GF-D8 (cell line): Measurements from ENCODE around the gene LVRN.

Source experiments
- DNase-seq: peaks from one replicate; lab custom pipeline; 2025; lab: John Stamatoyannopoulos, UW

The LVRN gene

DNA sequence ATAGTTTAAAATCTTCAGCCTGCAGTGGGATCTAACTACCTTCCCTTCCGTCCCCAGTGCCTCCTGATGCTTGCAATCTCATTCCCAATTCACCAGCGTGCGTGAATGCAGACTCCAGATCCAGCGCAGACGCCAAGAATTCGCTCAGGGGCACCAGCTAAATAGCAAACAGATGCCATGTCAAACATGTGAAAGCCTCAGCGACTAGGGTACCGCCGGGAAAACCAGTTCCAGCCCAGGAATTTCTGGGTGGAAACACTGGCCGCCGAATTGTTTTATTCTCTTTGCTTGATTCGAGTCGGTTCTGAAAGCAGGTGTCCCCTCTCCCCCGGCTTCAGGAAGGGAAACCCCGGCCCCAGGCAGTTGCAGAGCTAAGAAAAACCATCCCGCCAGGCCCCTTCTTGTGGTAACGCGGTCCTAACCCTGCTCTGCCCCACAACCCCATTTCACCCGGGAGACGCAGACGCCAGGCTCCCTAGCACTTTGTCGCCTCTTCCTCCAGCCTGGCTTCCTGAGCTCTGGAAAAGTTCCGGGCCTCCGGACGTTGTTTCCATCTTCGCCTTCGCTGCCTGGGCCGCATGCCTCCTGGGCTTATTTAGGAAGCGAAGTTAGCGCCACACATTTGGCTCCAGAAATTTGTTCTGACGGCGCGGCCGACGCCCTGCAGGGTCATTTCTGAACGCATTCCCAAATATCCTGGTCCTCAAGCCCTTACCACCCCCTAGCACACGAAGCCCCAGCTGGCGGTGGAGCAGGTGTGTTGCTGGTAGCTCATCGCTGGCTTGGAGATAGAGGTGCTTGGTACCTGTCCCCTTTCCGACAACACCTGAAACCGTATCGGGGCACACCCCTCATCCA is 665 bp upstream of the LVRN start:
- no peak for DNase-seq

DNA sequence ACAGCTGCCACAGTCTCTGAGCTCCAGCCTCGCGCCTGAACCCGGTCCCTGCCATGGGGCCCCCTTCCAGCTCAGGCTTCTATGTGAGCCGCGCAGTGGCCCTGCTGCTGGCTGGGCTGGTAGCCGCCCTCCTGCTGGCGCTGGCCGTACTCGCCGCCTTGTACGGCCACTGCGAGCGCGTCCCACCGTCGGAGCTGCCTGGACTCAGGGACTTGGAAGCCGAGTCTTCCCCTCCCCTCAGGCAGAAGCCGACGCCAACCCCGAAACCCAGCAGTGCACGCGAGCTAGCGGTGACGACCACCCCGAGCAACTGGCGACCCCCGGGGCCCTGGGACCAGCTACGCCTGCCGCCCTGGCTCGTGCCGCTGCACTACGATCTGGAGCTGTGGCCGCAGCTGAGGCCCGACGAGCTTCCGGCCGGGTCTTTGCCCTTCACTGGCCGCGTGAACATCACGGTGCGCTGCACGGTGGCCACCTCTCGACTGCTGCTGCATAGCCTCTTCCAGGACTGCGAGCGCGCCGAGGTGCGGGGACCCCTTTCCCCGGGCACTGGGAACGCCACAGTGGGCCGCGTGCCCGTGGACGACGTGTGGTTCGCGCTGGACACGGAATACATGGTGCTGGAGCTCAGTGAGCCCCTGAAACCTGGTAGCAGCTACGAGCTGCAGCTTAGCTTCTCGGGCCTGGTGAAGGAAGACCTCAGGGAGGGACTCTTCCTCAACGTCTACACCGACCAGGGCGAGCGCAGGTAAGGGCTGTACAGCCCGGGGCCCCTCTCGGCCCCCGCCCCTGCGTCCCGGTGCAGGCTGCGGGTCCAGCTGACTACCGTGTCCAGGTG is 509 bp downstream of the LVRN start:
- no peak for DNase-seq

DNA sequence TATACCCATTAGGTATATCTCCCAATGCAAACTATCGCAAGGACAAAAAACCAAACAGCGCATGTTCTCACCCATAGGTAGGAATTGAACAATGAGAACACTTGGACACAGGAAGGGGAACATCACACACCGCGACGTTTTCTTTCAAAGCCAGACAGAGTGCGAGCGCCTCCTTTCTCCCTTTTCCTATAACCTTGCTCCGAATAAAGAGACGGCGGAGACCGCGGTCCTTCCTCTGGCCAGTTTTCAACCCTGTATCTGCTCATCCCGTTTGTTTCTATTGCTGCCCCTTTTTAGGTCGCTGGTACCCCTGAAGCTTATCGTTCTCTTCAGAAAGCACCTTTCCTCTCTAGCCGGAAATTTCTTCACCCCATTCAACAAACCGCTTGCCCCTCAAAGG is 1.3 kb downstream of the LVRN start:
- DNase-seq = no peak

DNA sequence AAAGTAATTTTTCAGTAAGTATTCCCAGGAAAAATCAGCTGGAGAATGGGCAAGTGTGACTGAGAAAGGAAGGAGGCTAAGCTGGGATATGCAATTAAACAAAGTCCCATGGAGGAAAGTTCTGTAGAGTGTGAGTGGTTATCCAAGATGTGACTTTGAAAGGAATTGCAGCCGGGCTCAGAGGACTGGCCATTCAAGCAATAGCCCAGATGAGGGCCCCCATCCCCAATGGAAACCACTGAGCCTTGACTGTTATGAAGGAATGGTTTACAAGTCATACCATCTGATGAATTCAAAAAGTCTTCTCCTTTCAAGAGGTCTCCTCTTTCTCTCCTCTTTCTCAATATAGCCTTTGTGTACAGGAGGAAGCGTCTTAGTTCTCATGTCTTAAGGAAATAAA is 6.5 kb downstream of the LVRN start:
- no peak for DNase-seq

DNA sequence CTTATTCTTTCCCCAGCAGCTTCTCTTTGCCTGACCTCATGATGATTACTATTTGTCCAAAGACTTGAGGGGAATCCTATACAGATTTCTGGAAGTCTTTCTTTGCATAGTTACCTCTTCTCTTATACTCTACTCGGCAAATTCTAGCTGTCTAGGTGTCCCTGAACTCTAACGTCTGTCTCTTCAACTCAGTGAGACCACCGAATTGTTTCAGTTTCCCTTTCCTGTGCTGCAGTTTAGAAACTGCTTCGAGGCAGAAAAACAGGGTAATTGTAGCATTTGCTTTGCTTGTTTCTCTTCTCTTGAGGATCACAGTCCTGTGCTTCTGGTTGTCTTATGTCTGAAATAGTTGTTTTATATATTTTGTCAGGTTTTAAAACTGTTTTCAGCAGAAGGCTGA is 14.8 kb downstream of the LVRN start:
- no peak for DNase-seq

DNA sequence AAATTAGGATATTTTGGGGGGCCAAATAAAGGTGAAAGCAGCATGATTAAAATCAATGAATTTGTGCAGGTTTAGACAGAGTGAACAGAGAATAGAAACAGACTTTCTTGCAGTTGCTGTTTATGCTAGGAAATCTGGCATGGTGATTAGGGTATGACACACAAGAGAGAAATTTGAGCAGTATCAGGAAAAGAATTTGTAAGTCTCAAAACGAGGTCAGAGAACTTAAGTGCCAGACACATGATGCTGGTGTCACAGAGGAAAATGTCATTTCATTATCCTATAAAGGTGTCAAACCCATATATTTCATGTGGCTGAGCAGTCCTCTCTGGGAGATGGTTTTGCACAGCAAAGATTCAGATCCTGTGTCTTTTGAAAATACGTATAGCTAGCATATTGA is 15.7 kb downstream of the LVRN start:
- DNase-seq = no peak

DNA sequence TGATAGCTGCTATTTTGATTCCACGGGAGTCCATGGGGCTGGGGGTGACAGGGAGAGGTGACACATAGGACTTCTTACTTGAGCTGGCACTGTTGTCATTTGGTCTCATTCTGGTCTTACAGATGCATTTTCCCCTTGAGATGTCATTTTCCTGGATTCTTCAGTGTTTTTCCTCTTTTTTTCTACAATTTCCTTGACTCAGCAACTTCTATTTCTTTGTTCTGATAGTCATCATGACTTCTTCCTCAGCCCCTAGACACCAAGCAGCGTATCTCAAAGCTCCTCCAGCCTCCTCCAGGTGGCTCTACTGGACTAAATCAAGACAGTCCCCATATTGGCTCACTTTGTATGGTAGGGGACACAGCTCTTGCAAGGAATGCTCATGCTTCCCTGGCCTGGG is 16.5 kb downstream of the LVRN start:
- DNase-seq = no peak

DNA sequence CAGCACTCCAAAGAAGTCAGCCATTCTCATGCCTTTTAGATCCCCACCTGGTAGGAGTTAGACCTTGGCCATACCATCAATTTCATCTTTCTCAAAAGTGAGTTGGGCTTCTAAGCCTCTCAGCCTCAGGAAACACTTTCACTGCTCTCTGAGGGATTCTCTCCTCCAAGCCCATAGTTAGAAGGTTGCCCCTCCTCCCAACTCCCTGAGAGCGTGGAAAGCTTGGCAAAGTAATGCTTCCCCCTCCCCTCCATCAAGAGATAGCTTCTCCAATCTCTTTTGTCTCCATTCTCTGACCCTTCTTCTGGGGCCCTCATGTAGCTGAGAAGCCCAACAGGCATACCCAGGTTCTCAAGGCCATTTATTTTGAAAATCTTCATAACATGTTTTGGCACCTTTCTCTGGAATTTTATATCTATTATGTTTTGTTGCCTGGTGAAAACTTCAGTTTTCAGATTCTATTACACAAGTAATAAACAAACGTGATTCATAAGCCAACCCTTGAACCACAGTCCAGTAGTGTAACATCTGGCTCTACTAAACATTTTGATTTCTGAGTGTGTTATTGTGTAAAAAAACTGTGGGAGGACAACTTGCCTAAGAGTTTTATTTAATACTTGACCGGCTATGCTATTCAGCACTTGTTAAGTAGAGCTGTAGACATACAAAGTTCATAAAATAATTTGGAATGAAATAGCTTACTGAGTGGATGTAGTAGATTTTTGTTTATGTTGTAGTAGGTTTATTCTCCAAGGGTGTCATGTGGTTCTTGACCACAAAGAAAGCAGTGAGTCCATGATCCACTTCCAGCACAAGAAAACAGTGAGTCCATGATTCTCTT is 17.1 kb downstream of the LVRN start:
- no peak for DNase-seq

DNA sequence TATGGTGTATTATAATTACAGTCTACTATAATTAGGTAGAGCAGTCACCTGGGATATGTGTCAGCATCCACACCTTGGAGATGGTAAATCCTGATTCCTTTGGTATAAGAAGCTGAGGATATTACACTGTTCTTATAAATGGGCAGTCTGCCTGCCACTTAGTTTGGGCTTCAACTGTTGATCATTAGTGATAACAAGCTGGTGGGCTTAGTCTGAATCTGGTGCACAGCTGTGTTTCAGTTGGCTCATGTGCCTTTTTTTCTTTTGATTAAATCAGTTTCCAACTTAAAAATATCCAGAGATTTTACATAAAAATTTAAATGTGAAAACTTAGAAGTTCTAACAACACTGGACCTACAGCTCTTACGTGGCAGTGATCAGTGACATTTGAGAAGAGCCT is 21.2 kb downstream of the LVRN start:
- no peak for DNase-seq

DNA sequence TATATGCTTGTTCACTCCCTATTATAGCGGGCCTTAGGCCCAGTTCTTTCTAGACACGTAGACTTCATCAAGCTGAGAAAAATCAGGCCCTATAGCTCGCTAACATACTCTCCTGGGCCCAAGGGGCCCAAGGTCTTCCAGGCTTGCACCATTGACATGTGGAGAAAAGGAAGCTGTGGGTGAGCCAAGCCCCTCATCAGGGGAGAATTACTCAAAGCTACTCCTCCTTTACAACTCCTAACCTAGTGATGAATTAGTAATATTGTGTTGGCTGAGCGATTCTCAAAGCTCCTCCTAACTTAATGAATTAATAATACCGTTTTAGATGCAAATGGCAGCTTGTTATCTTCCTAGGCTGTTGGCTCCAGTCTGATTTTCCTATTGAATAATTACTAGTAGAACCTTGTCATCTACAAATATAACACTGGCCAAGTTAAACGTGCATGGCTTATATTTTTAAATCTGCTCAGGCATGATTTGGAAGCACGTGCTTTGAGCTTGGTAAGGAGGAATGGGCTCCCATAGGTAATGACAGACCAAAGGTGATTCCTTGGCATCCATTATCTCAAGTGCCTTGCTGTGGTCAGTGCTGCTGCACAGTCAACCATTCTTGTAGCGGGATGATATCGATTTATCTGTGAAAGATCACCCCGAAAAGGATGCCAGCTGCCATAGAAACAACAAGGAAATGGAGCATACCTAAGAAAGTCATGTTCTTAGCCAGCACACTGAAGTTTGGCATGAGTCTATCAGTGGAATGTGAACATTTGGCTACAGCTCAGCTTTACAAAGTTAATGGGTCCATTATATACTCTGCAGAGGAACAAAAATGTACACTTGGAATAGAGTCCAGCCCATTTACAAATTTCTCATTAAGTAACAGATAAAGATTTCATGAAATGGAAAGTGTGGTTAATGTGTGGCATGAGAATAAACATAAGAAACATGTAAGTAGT is 23.8 kb downstream of the LVRN start:
- DNase-seq = no peak

DNA sequence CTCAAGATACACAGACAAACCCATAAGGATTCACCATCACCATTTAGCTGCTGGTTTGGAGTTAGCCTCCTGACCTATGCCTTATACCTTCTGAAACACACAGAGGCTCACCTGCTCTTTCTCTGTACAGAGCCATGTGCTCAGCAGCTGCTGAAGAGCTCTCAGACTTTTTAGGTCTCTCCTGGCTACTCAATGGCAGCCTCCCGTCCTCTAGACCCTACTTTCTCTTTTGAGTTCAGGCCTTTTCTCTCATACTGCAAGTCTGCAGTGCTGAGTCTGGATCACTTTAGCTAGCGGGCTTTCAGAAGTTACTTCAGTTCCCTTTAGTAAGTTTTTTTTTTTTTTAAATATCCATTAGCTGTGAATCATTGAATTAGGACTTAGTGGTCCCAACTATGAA is 25.7 kb downstream of the LVRN start:
- no peak for DNase-seq

DNA sequence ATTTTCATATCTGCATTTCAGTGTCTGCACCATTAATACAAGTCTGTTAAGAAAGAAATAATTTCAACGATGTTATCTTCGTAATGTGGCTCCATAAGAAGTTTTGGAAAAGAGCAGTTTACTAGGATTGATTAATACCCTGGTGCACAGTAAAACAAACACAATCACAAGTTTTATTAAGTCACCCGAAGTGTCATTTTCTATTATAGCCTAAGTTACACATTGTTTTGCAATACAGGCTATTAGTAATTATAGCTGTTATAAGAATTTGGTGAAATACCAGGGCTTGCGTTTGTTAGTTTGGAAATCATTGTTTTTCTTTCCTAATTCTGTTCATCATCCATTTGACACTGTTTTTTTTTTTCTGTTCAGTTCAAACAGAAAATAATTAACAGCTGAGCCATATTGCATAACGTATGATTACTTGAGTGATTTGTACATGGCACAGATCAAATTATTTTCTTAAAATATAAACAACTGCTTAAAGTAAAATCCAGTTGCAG is 30.6 kb downstream of the LVRN start:
- no peak for DNase-seq

DNA sequence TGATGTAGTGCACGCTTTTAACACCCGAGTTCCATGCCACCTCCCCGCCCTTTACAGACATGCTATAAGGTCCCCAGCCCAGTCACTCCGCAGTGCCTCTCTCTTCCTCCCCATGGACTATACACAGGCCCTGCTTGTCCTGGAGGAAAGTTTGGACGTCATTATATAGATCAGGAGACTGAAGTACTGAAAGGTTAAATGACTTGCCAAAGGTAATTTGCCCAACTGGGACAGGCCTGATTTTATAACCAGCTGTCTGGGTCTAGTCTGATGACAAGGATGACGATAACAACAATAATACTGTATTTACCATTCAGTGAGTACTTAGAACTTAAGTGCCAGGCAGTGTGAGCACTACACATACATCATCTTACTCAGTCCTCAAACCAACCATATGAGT is 33.1 kb downstream of the LVRN start:
- DNase-seq = no peak

DNA sequence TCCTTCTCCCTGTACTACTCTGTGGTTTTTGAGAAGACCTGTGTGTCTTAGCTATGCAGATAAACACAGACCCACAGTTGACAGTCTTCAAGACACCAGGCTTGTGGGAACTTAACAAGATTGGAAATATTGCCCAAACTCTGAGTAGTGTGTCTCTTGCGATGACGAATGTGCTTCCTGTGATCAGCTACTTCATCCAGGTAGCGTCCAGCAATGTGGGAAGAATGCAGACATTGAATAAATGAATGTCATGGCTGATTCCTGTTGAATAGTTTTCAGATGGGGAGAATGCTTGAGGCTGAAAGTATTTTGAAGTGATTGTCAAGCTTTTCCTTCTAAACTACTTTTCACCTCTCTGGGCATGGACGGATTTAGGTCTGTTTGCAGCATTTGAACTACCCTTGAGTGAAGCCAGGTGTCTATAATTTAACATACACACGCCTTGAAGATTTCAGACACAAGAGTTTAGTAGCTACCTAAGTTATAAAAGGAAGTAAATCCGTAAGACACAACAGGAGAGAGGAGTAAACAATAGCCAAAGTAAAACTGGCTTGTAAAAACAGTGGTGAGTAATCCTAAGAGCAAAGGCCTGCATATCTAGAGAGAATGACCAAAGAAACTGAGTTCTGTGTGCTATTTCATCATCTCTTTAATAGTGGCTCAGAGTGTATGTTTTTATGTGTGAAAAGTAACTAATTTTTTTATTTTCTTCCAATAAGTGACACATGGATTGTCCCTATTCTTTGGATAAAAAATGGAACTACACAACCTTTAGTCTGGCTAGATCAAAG is 40.0 kb downstream of the LVRN start:
- no peak for DNase-seq

DNA sequence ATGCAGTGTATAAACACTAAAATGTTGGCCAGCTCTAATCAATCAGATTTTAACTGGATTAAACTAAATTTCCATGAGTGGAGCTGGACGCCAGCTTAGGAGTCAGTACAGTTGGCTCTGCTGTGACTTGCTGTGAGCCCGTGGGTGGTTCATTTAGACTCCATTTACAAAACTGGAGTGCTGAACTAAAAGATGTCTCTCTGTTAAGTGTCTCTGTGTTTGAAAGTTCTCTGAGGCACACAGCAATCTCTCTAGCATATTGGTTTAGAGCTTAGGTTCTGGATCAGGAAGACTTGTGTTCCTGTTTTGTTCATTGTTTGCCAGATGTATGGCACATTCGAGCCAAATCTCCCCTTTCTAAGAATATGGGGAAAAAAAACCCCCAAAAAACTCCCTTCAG is 42.0 kb downstream of the LVRN start:
- no peak for DNase-seq

DNA sequence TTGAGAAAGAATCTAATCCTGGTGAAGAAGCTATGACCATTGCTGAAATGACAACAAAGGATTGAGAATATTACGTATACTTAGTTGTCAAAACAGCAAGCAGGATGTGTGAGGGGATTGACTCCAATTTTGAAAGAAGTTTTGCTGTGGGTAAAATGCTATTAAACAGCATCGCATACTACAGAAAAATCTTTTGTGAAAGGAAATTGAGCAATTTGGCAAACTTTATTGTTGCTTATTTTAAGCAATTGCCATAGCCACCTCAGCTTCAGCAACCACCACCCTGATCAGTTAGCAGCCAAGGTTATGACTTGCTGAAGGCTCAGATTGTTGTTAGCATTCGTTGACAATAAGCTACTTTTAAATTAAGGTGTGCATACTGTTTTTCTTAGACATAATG is 47.5 kb downstream of the LVRN start:
- DNase-seq = no peak

DNA sequence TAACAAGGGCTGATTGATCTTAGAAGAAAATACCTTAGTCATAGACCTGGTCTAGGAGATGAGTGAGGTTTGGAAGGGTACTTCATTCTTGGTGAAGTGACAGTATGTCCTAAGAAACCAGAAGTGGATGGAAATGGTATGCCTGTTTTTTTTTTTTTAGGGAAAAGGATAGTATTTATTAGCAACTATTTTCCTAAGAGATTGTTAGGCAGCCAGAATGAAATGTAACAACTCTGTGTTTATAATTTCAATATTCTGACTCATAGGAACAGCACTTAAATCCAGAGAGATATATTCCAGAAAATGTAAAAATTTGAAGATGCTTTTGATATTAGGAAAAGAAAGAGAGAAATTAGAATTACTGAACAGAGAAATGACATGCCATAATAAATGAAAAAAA is 48.8 kb downstream of the LVRN start:
- DNase-seq = no peak

DNA sequence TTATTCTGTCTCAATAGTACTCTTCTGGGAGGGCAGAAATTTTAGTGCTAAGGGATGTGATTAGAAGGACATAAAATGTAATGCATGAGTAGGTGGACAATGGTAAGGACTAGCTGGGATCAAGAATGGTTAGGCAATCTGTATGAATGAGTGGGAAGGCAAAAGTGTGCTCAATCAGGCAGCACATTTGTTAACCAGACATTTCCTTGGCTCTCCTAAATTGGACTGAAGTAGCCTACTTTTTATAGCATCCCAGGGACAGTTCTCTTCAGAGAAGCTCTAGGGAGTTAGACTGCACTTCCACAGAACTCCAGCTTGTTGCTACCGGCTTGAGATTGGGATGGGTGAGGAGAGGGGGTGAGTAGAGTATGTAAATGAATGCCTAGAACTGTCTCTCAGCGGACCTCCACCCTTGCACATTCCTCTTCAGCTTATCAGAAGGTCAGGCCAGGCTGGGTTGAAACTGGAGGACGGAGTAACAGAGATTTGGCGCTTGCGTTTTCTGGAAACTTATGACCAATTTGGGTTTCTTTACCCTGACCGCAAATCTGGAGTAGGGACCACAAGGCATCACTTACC is 51.0 kb downstream of the LVRN start:
- no peak for DNase-seq

DNA sequence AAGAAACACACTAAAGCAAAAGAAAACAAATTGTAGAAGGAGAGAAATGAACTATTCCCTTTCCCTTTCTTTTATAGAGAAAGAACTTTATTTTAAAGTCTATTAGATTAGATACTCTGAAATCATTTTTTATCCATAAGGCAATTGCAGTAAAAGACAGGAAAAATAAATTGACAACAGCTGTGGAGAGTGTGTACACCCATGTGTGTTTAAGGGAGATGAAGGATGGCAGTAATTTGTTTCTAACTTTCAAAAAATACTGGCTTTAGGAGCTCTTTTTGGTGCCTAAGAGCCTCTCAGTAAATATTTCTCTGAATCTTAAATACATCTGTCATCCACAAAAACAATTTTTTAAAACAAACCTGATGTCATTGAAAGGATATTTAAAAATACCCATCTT is 51.7 kb downstream of the LVRN start:
- DNase-seq = no peak

DNA sequence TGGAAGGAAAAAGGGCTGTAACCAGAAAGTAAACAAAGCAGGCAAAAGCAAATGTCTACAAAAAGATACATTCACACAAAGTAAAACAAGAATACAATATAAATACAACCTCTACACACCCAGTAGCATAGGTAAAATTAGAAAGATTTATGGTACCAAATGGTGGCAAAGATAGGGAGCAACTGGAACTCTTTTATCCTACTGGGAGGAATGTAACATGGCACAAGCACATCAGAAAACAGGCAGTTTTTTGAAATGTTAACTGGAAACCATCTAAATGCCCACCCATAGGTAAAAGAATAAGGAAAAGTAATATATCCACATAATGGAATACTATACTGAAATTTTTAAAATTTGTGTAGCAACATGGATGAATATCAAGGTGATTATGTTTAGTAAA is 61.3 kb downstream of the LVRN start:
- DNase-seq = no peak
